Erythroblast (primary cell): ENCODE data around the gene TRPM5.

Source experiments
- GATA1 ChIP-seq: IDR thresholded peaks from 2 replicates; pipeline ENCODE4 v1.6.1; 2011; ENCODE audit warnings: low read depth, mild to moderate bottlenecking, control low read depth, low read length, moderate library complexity
- POLR2A ChIP-seq: IDR thresholded peaks from 2 replicates; pipeline ENCODE4 v1.6.1; 2011; ENCODE audit warnings: mild to moderate bottlenecking, low read length

GRCh38 chr11:2462986-2463765, 18.9 kb upstream of the TRPM5 start:
- TF ChIP-seq POLR2A, result no peak
- no peak for TF ChIP-seq GATA1
